Small intestine (tissue), 7 donors: Measurements from ENCODE around the gene CCN5. TPM values are rescaled to one million over a fixed set of nuclear protein-coding genes. Genes with fewer than 3 reads are reported as not detected.

Source experiments
- DNase-seq, 2 donors: peaks; one replicate each; pipeline versions ENCODE4 v3.0.0 to v3.0.0-alpha.2; 2013
- FAIRE-seq: peaks from 2 replicates; lab custom pipeline; 2012; peaks lifted over from hg19 to GRCh38; lab: Jason Lieb, UNC
- H3K27ac ChIP-seq, 3 donors: one replicate each; pipeline ENCODE4 v1.5.1; 2013; ENCODE audit warnings: low read length in 2 of 3, mild to moderate bottlenecking in 2 of 3, control low read depth in 1 of 3, inconsistent platforms in 1 of 3, low read depth in 1 of 3, moderate library complexity in 1 of 3
- H3K27me3 ChIP-seq, 3 donors: one replicate each; pipeline ENCODE4 v1.6.1; 2013; ENCODE audit warnings: low read length in 3 of 3, inconsistent platforms in 1 of 3; ENCODE audit not compliant: control insufficient read depth in 3 of 3, insufficient read depth in 3 of 3
- H3K36me3 ChIP-seq, 3 donors: one replicate each; pipeline ENCODE4 v1.6.1; 2013; ENCODE audit warnings: low read length in 3 of 3, inconsistent platforms in 1 of 3, low read depth in 1 of 3, mild to moderate bottlenecking in 1 of 3, moderate library complexity in 1 of 3; ENCODE audit not compliant: control insufficient read depth in 3 of 3, insufficient read depth in 2 of 3
- H3K4me1 ChIP-seq, 3 donors: one replicate each; pipeline ENCODE4 v1.6.1; 2013; ENCODE audit warnings: low read length in 2 of 3, inconsistent platforms in 1 of 3, low read depth in 1 of 3, mild to moderate bottlenecking in 1 of 3, moderate library complexity in 1 of 3; ENCODE audit not compliant: control insufficient read depth in 3 of 3, insufficient read depth in 2 of 3
- H3K4me3 ChIP-seq, 3 donors: one replicate each; pipeline ENCODE4 v1.5.1; 2013; ENCODE audit warnings: low read length in 3 of 3, control low read depth in 1 of 3, inconsistent platforms in 1 of 3, low read depth in 1 of 3, mild to moderate bottlenecking in 1 of 3, moderate library complexity in 1 of 3
- H3K9me3 ChIP-seq, 2 donors: one replicate each; pipeline ENCODE4 v1.6.1; 2013; ENCODE audit warnings: low read depth in 1 of 2, low read length in 1 of 2; ENCODE audit not compliant: control insufficient read depth in 2 of 2, insufficient read depth in 1 of 2
- WGBS, 3 donors: extraction: QIAGEN DNeasy Blood & Tissue Kit; methylation state at CpG; one replicate each; pipeline ENCODE4 v1.1.7; 2013; 5-methylcytosine and 5-hydroxymethylcytosine counted together
- polyA plus RNA-seq, 4 donors: library from polyadenylated mRNA; stranded (reverse) in 3 of 4; unstranded in 1 of 4; fragments of 200-250 nt in 3 of 4; fragments of 120-200 nt in 1 of 4; gene quantifications; one replicate each; pipeline versions ENCODE4 v1.2.1 to v1.2.3, GENCODE V29; 2013
- donor health status: healthy with polysubstance abuse.
- donor health status: control.
- donor health status: control.
- donor health status: Bipolar disorder and iron deficiency.
- donor health status: healthy.

Gene CCN5
- polyA plus RNA-seq, 4 donors = 0.07 to 2.2 (median 1.9) TPM; not detected in 1

DNA sequence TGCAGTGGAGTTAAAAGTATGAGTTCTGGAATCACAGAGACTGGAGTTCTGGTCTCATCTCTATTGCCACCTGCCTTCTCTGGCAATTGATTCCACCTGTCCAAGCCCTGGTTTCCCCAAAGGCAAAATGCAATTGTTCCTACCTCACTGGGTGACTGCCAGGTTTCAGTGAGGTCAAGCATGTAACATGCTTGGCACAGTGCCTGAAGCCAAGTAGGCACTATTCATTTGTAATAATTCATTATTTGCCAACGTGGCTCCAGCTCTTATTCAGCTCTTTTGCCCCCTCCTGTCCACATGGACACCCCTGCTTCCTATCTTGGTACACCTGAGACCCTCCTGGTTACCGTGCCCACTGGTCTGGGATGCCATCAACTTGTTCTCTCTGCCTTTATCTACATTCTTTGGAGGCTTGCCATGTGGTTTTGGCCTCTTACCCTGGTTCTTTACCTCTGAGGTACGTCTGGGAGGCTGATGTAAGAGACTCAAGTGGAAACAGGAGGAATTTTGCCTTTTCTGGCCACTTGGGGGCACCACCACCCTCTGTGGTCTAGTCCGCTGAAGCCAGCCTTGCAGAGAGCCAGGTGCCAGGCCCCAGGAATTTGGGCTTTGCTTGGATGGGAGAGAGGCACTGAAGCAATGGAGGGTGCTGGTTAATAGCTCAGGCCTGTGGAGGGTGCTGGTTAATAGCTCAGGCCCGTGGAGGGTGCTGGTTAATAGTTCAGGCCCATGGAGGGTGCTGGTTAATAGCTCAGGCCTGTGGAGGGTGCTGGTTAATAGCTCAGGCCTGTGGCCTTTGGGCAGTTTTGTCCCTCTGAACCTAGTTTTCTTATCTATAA is 32.2 kb downstream of the CCN5 start:
- Histone ChIP-seq H3K9me3 (no peaks in the 10 kb centered on the region), H3K27ac (peak overlapping the region in 1 of 3 donors; percentile 37), H3K36me3 (no peaks in the 10 kb centered on the region), H3K4me1 (peaks cover 0 to 8% (median 0%) of the 10 kb centered on the region in 3 donors), H3K27me3 (peaks cover 0 to 26% (median 13%) of the 10 kb centered on the region in 3 donors), H3K4me3 (no peak overlapping the region)
- no peak for FAIRE-seq
- peak; percentile 76 to 83 for DNase-seq
- 4 to 14% (median 11%) methylated on average over 5 of the region's 5 CpGs for WGBS, 3 donors

DNA sequence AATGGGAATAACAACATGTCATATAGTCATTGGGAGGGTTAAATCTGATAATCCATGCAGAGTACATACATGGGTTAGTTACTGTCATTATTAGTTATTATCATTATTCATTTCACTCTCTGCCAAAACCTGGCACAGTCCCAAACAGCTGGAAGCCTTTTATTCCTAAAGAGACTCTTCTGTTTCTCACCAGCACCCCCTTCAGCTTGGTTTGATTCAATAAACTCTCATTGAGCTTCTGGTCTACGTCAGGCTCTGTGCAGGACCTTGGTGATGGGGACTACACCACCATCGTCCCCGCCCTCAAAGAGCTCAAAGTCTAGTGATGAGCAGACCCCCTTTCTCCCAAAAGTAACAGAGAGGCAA is 32.8 kb downstream of the CCN5 start:
- H3K4me1 ChIP-seq = peaks cover 0 to 8% (median 0%) of the 10 kb centered on the region in 3 donors
- H3K4me3 ChIP-seq = no peak overlapping the region
- no peak for FAIRE-seq
- H3K27ac ChIP-seq = no peak overlapping the region
- H3K36me3 ChIP-seq = no peaks in the 10 kb centered on the region
- no peaks in the 10 kb centered on the region for H3K9me3 ChIP-seq
- no peak for DNase-seq
- peaks cover 0 to 26% (median 13%) of the 10 kb centered on the region in 3 donors for H3K27me3 ChIP-seq
- 77 to 82% (median 79%) methylated on average over 3 of the region's 3 CpGs for WGBS, 3 donors

DNA sequence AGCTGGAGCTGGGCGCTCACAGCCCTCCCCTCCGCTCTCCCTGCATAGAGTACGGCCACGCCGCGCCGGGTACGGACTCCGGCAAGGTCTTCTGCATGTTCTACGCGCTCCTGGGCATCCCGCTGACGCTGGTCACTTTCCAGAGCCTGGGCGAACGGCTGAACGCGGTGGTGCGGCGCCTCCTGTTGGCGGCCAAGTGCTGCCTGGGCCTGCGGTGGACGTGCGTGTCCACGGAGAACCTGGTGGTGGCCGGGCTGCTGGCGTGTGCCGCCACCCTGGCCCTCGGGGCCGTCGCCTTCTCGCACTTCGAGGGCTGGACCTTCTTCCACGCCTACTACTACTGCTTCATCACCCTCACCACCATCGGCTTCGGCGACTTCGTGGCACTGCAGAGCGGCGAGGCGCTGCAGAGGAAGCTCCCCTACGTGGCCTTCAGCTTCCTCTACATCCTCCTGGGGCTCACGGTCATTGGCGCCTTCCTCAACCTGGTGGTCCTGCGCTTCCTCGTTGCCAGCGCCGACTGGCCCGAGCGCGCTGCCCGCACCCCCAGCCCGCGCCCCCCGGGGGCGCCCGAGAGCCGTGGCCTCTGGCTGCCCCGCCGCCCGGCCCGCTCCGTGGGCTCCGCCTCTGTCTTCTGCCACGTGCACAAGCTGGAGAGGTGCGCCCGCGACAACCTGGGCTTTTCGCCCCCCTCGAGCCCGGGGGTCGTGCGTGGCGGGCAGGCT is 35.1 kb downstream of the CCN5 start:
- peaks cover 0 to 13% (median 10%) of the 10 kb centered on the region in 3 donors for H3K27me3 ChIP-seq
- H3K4me1 ChIP-seq = peaks cover 0 to 8% (median 0%) of the 10 kb centered on the region in 3 donors
- H3K4me3 ChIP-seq = no peak overlapping the region
- 47 to 77% (median 67%) methylated on average over 62 to 73 of the region's 73 CpGs for WGBS, 3 donors
- peaks cover 0 to 5% (median 0%) of the 10 kb centered on the region in 3 donors for H3K36me3 ChIP-seq
- no peak overlapping the region for H3K27ac ChIP-seq
- DNase-seq (peak in 1 of 2 donors; percentile 28), FAIRE-seq (no peak)
- H3K9me3 ChIP-seq = no peaks in the 10 kb centered on the region

DNA sequence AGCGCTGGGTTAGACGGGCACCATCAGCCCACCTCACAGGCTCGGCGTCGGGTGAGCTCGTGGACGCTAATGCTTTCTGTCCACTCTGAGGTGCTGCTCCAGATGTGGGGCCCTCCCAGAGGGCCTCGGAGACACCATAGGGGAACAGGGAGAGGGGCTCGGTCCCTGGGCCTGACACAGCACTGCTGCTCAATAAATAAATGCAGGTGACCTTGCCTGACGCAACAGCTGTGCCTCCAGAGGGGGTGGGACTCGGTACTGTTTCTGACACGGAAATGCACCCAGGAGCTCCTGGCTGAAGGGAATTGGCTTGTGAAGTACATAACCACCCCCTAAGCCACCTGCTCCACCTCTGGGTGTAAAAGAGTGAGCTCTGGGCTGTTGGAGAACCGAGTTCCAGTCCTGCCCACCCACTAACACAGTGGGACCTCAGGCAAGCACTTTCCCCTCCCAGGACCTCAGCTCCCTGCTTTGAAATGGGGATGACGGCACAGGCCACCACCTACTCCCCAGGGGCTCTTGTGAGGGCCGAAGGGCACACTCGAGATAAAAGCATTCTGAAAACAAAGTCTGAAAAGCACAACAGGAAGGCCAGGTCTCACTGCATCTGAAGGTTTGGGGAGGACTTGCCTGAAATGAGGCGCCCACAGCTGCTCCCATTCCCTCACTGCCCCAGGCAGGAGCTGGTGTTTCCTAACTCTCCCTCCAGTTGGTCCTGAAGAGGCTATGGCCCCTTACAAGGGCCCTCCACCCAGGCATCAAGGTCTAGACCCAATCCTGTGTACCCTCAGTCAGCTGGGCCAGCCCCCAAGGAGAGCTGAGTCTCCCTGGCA is 37.1 kb downstream of the CCN5 start:
- Histone ChIP-seq H3K36me3 (peaks cover 0 to 22% (median 0%) of the 10 kb centered on the region in 3 donors), H3K27ac (no peak overlapping the region), H3K27me3 (peaks cover 0 to 7% (median 5%) of the 10 kb centered on the region in 3 donors), H3K4me1 (no peaks in the 10 kb centered on the region), H3K4me3 (no peak overlapping the region), H3K9me3 (no peaks in the 10 kb centered on the region)
- peak in 1 of 2 donors; percentile 25 for DNase-seq
- WGBS, 3 donors = 50 to 66% (median 55%) methylated on average over 17 of the region's 17 CpGs
- FAIRE-seq = no peak

DNA sequence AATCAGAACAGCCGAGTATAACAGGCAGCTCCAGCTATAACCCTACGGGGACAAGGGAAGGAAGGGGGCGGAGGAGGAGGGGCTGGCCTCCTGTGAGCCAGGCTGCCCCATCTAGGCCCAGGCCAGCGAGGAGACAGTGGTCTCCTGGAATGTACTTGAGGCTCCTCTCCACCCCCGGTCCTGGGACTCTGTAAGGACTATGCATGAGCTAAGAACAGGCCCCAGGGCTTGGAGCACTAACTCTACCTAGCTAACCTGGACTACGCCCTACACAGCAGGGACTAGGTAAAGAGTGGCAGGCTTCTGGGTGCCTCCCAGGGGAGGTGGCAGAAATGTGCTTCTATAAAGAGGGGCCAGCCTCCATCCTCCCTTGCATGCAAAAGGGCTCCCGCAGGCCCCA is 39.4 kb downstream of the CCN5 start:
- peaks cover 0 to 31% (median 0%) of the 10 kb centered on the region in 3 donors for H3K36me3 ChIP-seq
- no peak overlapping the region for H3K27ac ChIP-seq
- no peak for FAIRE-seq
- peaks cover 0 to 7% (median 4%) of the 10 kb centered on the region in 3 donors for H3K27me3 ChIP-seq
- H3K4me3 ChIP-seq = no peak overlapping the region
- no peaks in the 10 kb centered on the region for H3K4me1 ChIP-seq
- no peaks in the 10 kb centered on the region for H3K9me3 ChIP-seq
- WGBS, 3 donors = 72 to 78% (median 74%) methylated on average over 7 of the region's 7 CpGs
- no peak for DNase-seq

DNA sequence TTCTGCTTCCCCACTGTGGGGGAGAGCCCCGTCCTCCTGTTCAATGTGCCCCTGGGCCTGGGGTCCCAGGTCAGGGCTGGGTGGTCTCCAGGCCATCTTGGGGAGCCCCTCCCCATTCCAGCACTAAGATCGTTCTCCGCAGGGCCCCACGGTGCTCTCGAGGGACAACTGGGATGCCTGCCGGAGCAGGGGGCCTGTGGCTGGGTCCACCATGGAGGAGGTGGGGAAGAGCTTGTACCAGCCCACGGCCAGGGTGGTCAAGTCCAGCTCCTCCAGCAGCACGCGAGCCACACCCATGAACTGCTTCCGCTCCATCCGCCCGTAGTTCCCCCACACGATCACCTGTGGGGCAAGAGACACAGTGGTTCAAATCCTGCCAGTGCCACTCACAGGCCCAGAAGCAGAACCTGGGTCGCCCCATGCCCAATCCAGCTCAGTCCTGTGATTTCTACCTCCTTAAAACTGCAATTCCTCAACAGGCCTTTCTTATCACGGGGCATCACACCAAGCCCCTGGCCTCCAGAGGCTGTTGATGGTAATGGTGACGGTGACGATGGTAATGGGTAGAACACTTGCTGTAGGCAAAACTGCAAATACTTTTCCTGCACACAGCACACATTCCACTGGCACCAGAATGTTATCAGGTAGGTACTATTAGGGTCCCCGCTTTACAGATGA is 41.0 kb downstream of the CCN5 start:
- DNase-seq = no peak
- Histone ChIP-seq H3K27ac (no peak overlapping the region), H3K4me1 (no peaks in the 10 kb centered on the region), H3K4me3 (no peak overlapping the region), H3K27me3 (peaks cover 0 to 6% (median 0%) of the 10 kb centered on the region in 3 donors), H3K9me3 (no peaks in the 10 kb centered on the region), H3K36me3 (peaks cover 0 to 31% (median 0%) of the 10 kb centered on the region in 3 donors)
- FAIRE-seq = no peak
- 88 to 90% (median 90%) methylated on average over 17 to 18 of the region's 18 CpGs for WGBS, 3 donors

DNA sequence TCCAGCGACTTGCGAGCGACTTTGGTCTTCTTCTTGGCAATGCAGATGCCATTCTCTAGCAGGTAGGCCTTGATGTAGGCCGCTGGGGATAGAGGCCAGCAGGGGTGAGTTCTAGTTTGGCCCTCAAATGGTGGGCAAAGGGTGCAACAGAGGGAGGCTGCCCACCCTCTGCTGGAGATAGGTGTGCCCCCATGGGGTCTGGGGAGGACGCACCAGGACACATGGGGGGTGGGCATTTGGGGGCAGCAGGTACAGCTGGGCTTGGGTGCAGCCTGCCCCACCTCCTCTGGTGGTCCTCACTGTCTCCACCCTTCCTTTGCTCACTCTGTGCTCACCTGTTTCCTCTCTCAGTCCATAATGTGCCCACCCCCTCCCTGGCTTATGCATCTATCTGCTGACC is 41.8 kb downstream of the CCN5 start:
- Histone ChIP-seq H3K27me3 (no peaks in the 10 kb centered on the region), H3K36me3 (peaks cover 0 to 31% (median 0%) of the 10 kb centered on the region in 3 donors), H3K4me3 (no peak overlapping the region), H3K4me1 (no peaks in the 10 kb centered on the region), H3K9me3 (no peaks in the 10 kb centered on the region), H3K27ac (no peak overlapping the region)
- FAIRE-seq (no peak), DNase-seq (no peak)
- 62 to 85% (median 80%) methylated on average over 5 of the region's 5 CpGs for WGBS, 3 donors
